PC-3 (cell line): ENCODE data around the gene HDLBP. TPM values are rescaled to one million over a fixed set of nuclear protein-coding genes. Genes with fewer than 3 reads are reported as not detected.

ENCODE experiments used
- ATAC-seq: fragments of 200-7000 bp; cut with Tn5 transposase; 2 replicates; pipeline ENCODE4 v1.9.1; 2020; ENCODE audit warnings: mild to moderate bottlenecking, moderate library complexity
- BruUV-seq: library from RNA; stranded (reverse); fragments of 400-500 nt; replicated peaks from 2 replicates; lab custom pipeline; 2021; lab: Mats Ljungman, UMichigan
- CTCF ChIA-PET: fragments of 300-600 bp; sonication (Branson Sonifier 250); formaldehyde crosslinking; loops from one replicate; lab custom pipeline; 2022; ENCODE audit warnings: antibody characterized with exemption; lab: Charles Lee
- POLR2A ChIA-PET: fragments of 300-600 bp; sonication (Branson Sonifier 250); formaldehyde crosslinking; loops from one replicate; lab custom pipeline; 2022; ENCODE audit warnings: antibody characterized with exemption; ENCODE audit not compliant: unreplicated experiment; lab: Charles Lee
- DNase-seq: peaks from one replicate; pipeline ENCODE4 v3.0.0-alpha.2; 2015
- H2AFZ ChIP-seq: fragments of 300-600 bp; sonication (generic); 2 replicates; pipeline ENCODE4 v1.6.0; 2016; ENCODE audit warnings: antibody characterized with exemption, low read length
- H3F3A ChIP-seq: fragments of 300-600 bp; sonication (generic); one replicate; pipeline ENCODE4 v1.6.0; 2017; ENCODE audit warnings: antibody characterized with exemption, low read length, control low read depth, mild to moderate bottlenecking; ENCODE audit not compliant: unreplicated experiment
- H3K27ac ChIP-seq: fragments of 300-600 bp; sonication (generic); 2 replicates; pipeline ENCODE4 v1.5.1; 2016; ENCODE audit warnings: mild to moderate bottlenecking, low read length
- H3K27me3 ChIP-seq: fragments of 300-600 bp; sonication (generic); 2 replicates; pipeline ENCODE4 v1.6.1; 2016; ENCODE audit warnings: low read length, mixed read lengths
- H3K36me3 ChIP-seq: fragments of 300-600 bp; sonication (generic); 2 replicates; pipeline ENCODE4 v1.6.1; 2016; ENCODE audit warnings: low read depth, mixed run types, low read length, mixed read lengths
- H3K4me1 ChIP-seq: fragments of 300-600 bp; sonication (generic); 2 replicates; pipeline ENCODE4 v1.5.1; 2016; ENCODE audit warnings: low read length; ENCODE audit not compliant: insufficient read depth
- H3K4me2 ChIP-seq: fragments of 300-600 bp; sonication (generic); 2 replicates; pipeline ENCODE4 v1.6.0; 2016; ENCODE audit warnings: low read length
- H3K4me3 ChIP-seq: fragments of 300-600 bp; sonication (generic); 2 replicates; pipeline ENCODE4 v1.5.1; 2016; ENCODE audit warnings: mild to moderate bottlenecking, low read length, mixed read lengths
- H3K79me2 ChIP-seq: fragments of 300-600 bp; sonication (generic); 2 replicates; pipeline ENCODE4 v1.6.1; 2017; ENCODE audit warnings: low read length, mixed read lengths
- H3K9ac ChIP-seq: fragments of 300-600 bp; sonication (generic); 2 replicates; pipeline ENCODE4 v1.6.0; 2016; ENCODE audit warnings: mild to moderate bottlenecking, low read length
- H3K9me2 ChIP-seq: fragments of 300-600 bp; sonication (generic); replicated peaks from 2 replicates; pipeline ENCODE4 v1.6.1; 2016; ENCODE audit warnings: mixed run types, low read length, mixed read lengths
- H3K9me3 ChIP-seq: fragments of 300-600 bp; sonication (generic); 2 replicates; pipeline ENCODE4 v1.6.1; 2016; ENCODE audit warnings: low read length, mixed read lengths
- H4K20me1 ChIP-seq: fragments of 300-600 bp; sonication (generic); 2 replicates; pipeline ENCODE4 v1.6.1; 2016; ENCODE audit warnings: low read length, mixed read lengths
- CTCF ChIP-seq: fragments of 300-600 bp; sonication (generic); conservative IDR thresholded peaks from 2 replicates; pipeline ENCODE4 v1.5.1; 2017; ENCODE audit warnings: antibody characterized with exemption, low read depth, mild to moderate bottlenecking, low read length
- EZH2 ChIP-seq: fragments of 300-600 bp; sonication (generic); IDR thresholded peaks from one replicate; pipeline ENCODE4 v1.6.1; 2017; ENCODE audit warnings: antibody characterized with exemption, mild to moderate bottlenecking, low read length; ENCODE audit not compliant: unreplicated experiment
- EZH2phosphoT487 ChIP-seq: fragments of 300-600 bp; sonication (generic); IDR thresholded peaks from 2 replicates; pipeline ENCODE4 v1.6.1; 2018; ENCODE audit warnings: mild to moderate bottlenecking, antibody characterized with exemption, low read length, borderline replicate concordance
- intact Hi-C: fragments of 100-400 bp; cut with micrococcal nuclease; formaldehyde crosslinking; loops from 2 replicates; pipeline ENCODE4 v1.9.0; 2023
- total RNA-seq: library from RNA; depleted of rRNA; stranded (reverse); fragments of >200 nt; gene quantifications from 2 replicates; pipeline ENCODE4 v1.2.3, GENCODE V29; 2014

Gene HDLBP
- total RNA-seq, 1 experiment from 2014 or later, result 410 TPM

DNA sequence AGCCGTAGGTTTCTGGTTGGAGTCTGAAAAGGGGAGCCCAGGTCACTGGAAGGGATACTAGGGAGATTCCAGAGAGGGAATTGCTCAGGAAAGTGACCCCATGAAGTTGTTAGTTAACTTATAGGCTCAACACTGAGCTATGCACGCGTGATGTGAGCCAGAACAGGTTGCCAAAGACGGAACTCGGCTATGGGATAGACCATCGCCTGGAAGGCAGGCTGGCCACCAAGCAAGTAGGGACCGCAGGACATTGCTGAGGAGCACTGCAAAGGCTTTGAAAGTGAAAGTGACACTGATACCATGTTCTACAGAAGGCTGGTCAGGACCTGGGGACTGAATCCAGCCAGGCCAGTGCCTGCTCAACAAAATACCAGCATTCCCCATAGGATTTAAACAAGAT, 48.0 kb upstream of the HDLBP start:
- intact Hi-C loops, result no loop called here
- TF ChIP-seq EZH2phosphoT487, result no peak
- no peak for TF ChIP-seq EZH2
- TF ChIP-seq CTCF, result no peak
- ChIA-PET POLR2A (no interaction called here), CTCF (no interaction called here)
- H3K9ac ChIP-seq, result no peak overlapping the region
- no peaks in the 10 kb centered on the region for H3K9me2 ChIP-seq
- no peak overlapping the region for H3K4me3 ChIP-seq
- H3K27ac ChIP-seq, result no peak overlapping the region
- BruUV-seq, result no TSS peak
- H4K20me1 ChIP-seq, result peaks cover 28% of the 10 kb centered on the region
- no peaks in the 10 kb centered on the region for H3F3A ChIP-seq
- peaks cover 3% of the 10 kb centered on the region for H3K4me1 ChIP-seq
- DNase-seq, result no peak
- H3K4me2 ChIP-seq, result no peak overlapping the region
- no peak for ATAC-seq
- H3K27me3 ChIP-seq, result no peaks in the 10 kb centered on the region
- H3K9me3 ChIP-seq, result no peaks in the 10 kb centered on the region
- H3K79me2 ChIP-seq, result peaks cover 83% of the 10 kb centered on the region
- no peak overlapping the region for H2AFZ ChIP-seq
- no peaks in the 10 kb centered on the region; the same call in 1 of the 2 replicates for H3K36me3 ChIP-seq

GRCh38 chr2:241359481-241360045, 44.1 kb upstream of the HDLBP start:
- H3K36me3 ChIP-seq, result peaks cover 5% of the 10 kb centered on the region; the same call in 1 of the 2 replicates
- H3K9ac ChIP-seq, result no peak overlapping the region
- POLR2A ChIA-PET, result no interaction called here
- H4K20me1 ChIP-seq, result peaks cover 43% of the 10 kb centered on the region
- CTCF ChIA-PET, result no interaction called here
- H3K4me2 ChIP-seq, result no peak overlapping the region
- no peaks in the 10 kb centered on the region for H3K9me3 ChIP-seq
- H3K27me3 ChIP-seq, result no peaks in the 10 kb centered on the region
- ATAC-seq (no peak), DNase-seq (no peak)
- no peaks in the 10 kb centered on the region for H3K9me2 ChIP-seq
- H3K27ac ChIP-seq, result no peak overlapping the region
- no peak for TF ChIP-seq CTCF
- TF ChIP-seq EZH2, result no peak
- TF ChIP-seq EZH2phosphoT487, result no peak
- no peaks in the 10 kb centered on the region for H3F3A ChIP-seq
- H2AFZ ChIP-seq, result no peak overlapping the region
- no TSS peak for BruUV-seq
- peaks cover 71% of the 10 kb centered on the region for H3K79me2 ChIP-seq
- H3K4me3 ChIP-seq, result no peak overlapping the region
- H3K4me1 ChIP-seq, result peaks cover 17% of the 10 kb centered on the region
- intact Hi-C loops, result loop anchor here (5.0 kb wide), 1 partner anchor 148 kb away; the partner anchor contains the start of gene STK25

DNA sequence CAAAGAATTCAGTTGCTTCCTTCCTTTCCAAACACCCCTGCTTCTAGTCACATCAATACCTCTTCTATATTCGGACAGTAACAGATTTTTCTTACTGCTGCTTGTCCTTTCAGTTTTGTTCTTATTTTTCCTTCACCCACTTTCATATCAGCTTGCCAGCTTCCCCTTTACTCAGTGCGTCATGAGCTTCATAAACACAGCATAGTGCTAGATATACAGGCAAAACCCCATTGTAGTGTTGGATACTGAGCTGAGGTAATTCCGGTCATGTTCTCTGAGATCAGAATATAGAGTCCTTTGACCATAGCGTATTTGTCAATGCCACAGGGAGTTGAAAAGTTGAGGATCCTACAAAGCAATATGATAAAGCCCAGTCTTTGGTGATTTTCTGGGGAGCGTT, 43.0 kb upstream of the HDLBP start:
- DNase-seq, result no peak
- ChIA-PET POLR2A (no interaction called here), CTCF (no interaction called here)
- Histone ChIP-seq H3K9ac (no peak overlapping the region), H3K4me3 (no peak overlapping the region), H3K79me2 (peaks cover 61% of the 10 kb centered on the region), H3K9me3 (no peaks in the 10 kb centered on the region), H2AFZ (no peak overlapping the region), H3F3A (no peaks in the 10 kb centered on the region), H3K27ac (no peak overlapping the region), H3K27me3 (no peaks in the 10 kb centered on the region), H3K9me2 (no peaks in the 10 kb centered on the region), H3K4me1 (peaks cover 18% of the 10 kb centered on the region), H4K20me1 (peaks cover 43% of the 10 kb centered on the region), H3K36me3 (peaks cover 15% of the 10 kb centered on the region; the same call in 1 of the 2 replicates), H3K4me2 (0 out of 2 replicates have a peak overlapping the region, but pooled peaks have one; percentile 97)
- ATAC-seq, result no peak
- TF ChIP-seq EZH2 (no peak), CTCF (no peak), EZH2phosphoT487 (no peak)
- BruUV-seq, result no TSS peak
- intact Hi-C loops, result loop anchor here (5.0 kb wide), 1 partner anchor 149 kb away; the partner anchor contains the start of gene STK25
